Measurements from ENCODE around the gene SPTBN4. TPM values are rescaled to one million over a fixed set of nuclear protein-coding genes. Genes with fewer than 3 reads are reported as not detected.

The SPTBN4 gene
- polyA plus RNA-seq, 3 donors, result 0.65 to 1.8 (median 1.4) TPM

- DNase-seq (ENCODE audit: low read depth in 3 of 3, low spot score in 2 of 3), result no peak
Measured at GRCh38 chr19:40598918-40599307, 132.1 kb downstream of the SPTBN4 start.

GRCh38 chr19:40599331-40599901 lies 132.6 kb downstream of the SPTBN4 start:
- no peak for DNase-seq (ENCODE audit: low read depth in 3 of 3, low spot score in 2 of 3)

- no peak for DNase-seq (ENCODE audit: low read depth in 3 of 3, low spot score in 2 of 3)
Measured at GRCh38 chr19:40599902-40600569, 133.2 kb downstream of the SPTBN4 start.

GRCh38 chr19:40600570-40601133 lies 133.9 kb downstream of the SPTBN4 start:
- no peak for DNase-seq (ENCODE audit: low read depth in 3 of 3, low spot score in 2 of 3)

- DNase-seq (ENCODE audit: low read depth in 3 of 3, low spot score in 2 of 3), result no peak
Measured at GRCh38 chr19:40601134-40601974, 134.6 kb downstream of the SPTBN4 start, which contains the start of gene LTBP4. LTBP4 (plus strand) TSS chr19:40601369; CDS start chr19:40601388, 19 bp downstream.

GRCh38 chr19:40603071-40603388 lies 136.2 kb downstream of the SPTBN4 start:
- no peak for DNase-seq (ENCODE audit: low read depth in 3 of 3, low spot score in 2 of 3)

GRCh38 chr19:40603389-40604170 lies 136.8 kb downstream of the SPTBN4 start:
- peak; percentile 91 to 96 (median 93) for DNase-seq (ENCODE audit: low read depth in 3 of 3, low spot score in 2 of 3)

GRCh38 chr19:40604171-40604646 lies 137.4 kb downstream of the SPTBN4 start:
- no peak for DNase-seq (ENCODE audit: low read depth in 3 of 3, low spot score in 2 of 3)

- no peak for DNase-seq (ENCODE audit: low read depth in 3 of 3, low spot score in 2 of 3)
Measured at GRCh38 chr19:40604647-40605215, 137.9 kb downstream of the SPTBN4 start.

- DNase-seq (ENCODE audit: low read depth in 3 of 3, low spot score in 2 of 3), result no peak
Measured at GRCh38 chr19:40605216-40605971, 138.6 kb downstream of the SPTBN4 start.

GRCh38 chr19:40607311-40608239 lies 140.8 kb downstream of the SPTBN4 start:
- no peak for DNase-seq (ENCODE audit: low read depth in 3 of 3, low spot score in 2 of 3)

GRCh38 chr19:40608240-40608621 lies 141.4 kb downstream of the SPTBN4 start:
- no peak for DNase-seq (ENCODE audit: low read depth in 3 of 3, low spot score in 2 of 3)

- no peak for DNase-seq (ENCODE audit: low read depth in 3 of 3, low spot score in 2 of 3)
Measured at GRCh38 chr19:40608957-40609356, 142.2 kb downstream of the SPTBN4 start.

GRCh38 chr19:40609561-40610395 lies 143.0 kb downstream of the SPTBN4 start:
- DNase-seq (ENCODE audit: low read depth in 3 of 3, low spot score in 2 of 3), result no peak

- DNase-seq (ENCODE audit: low read depth in 3 of 3, low spot score in 2 of 3), result no peak
Measured at GRCh38 chr19:40610396-40611064, 143.7 kb downstream of the SPTBN4 start.

- DNase-seq (ENCODE audit: low read depth in 3 of 3, low spot score in 2 of 3), result no peak
Measured at GRCh38 chr19:40611096-40611495, 144.3 kb downstream of the SPTBN4 start.
